K562 (cell line): Measurements from ENCODE around the gene PIP4K2A. TPM values are rescaled to one million over a fixed set of nuclear protein-coding genes. Genes with fewer than 3 reads are reported as not detected.
A peak's percentile ranks its signal among the peaks of the same experiment; 100 is the strongest.

Experiments used
- ARID1B ChIP-seq: fragments of 450-650 bp; IDR thresholded peaks from 2 replicates; pipeline ENCODE4 v1.6.1; 2016; ENCODE audit warnings: antibody characterized with exemption, mild to moderate bottlenecking, inconsistent platforms
- ARNT ChIP-seq, 2 experiments: fragments of 450-650 bp; IDR thresholded peaks; 2 replicates each; pipeline ENCODE4 v1.6.1; 2016; ENCODE audit warnings: mild to moderate bottlenecking in 1 of 2
- CHAMP1 ChIP-seq: fragments of 450-650 bp; IDR thresholded peaks from 2 replicates; pipeline ENCODE4 v1.6.1; 2016; ENCODE audit warnings: mild to moderate bottlenecking
- CREB5 ChIP-seq: fragments of 250-450 bp; sonication (Bioruptor Pico); IDR thresholded peaks from 2 replicates; pipeline ENCODE4 v1.5.0; 2020; ENCODE audit warnings: mild to moderate bottlenecking
- DIDO1 ChIP-seq: fragments of 450-650 bp; IDR thresholded peaks from 2 replicates; pipeline ENCODE4 v1.6.1; 2016; ENCODE audit warnings: low read depth, missing biosample characterization, missing genetic modification characterization
- E2F4 ChIP-seq: sonication (generic); formaldehyde crosslinking; IDR thresholded peaks from 2 replicates; pipeline ENCODE4 v1.8.0; 2022; ENCODE audit warnings: mild to moderate bottlenecking, low read depth, missing genetic modification reagents
- ELF1 ChIP-seq: fragments of 200-800 bp; sonication (Bioruptor generic); IDR thresholded peaks from 2 replicates; pipeline ENCODE4 v1.6.1; 2016; ENCODE audit warnings: missing genetic modification characterization, missing compliant biosample characterization
- FOS ChIP-seq: IDR thresholded peaks from 3 replicates; pipeline ENCODE4 v1.6.1; 2011; ENCODE audit not compliant: insufficient read length; ENCODE audit errors: extremely low read depth
- GTF2A2 ChIP-seq: IDR thresholded peaks from 2 replicates; pipeline ENCODE4 v1.6.1; 2016; ENCODE audit warnings: mild to moderate bottlenecking, missing genetic modification characterization, missing compliant biosample characterization
- MAFF ChIP-seq: IDR thresholded peaks from 2 replicates; pipeline ENCODE4 v1.6.1; 2012; ENCODE audit warnings: low read length, improper control_type of control experiment
- MCM3 ChIP-seq: fragments of 450-650 bp; IDR thresholded peaks from 2 replicates; pipeline ENCODE4 v1.6.1; 2016
- MTA3 ChIP-seq: fragments of 450-650 bp; formaldehyde crosslinking; IDR thresholded peaks from 2 replicates; pipeline ENCODE4 v1.6.1; 2017; ENCODE audit warnings: mild to moderate bottlenecking, borderline replicate concordance
- MXI1 ChIP-seq: IDR thresholded peaks from 2 replicates; pipeline ENCODE4 v1.6.1; 2011; ENCODE audit warnings: low read depth, mild to moderate bottlenecking, improper control_type of control experiment, low read length
- NCOA6 ChIP-seq: fragments of 450-650 bp; IDR thresholded peaks from 2 replicates; pipeline ENCODE4 v1.6.1; 2017; ENCODE audit warnings: mild to moderate bottlenecking
- PHF8 ChIP-seq: fragments of 200-600 bp; sonication (generic); IDR thresholded peaks from 2 replicates; pipeline ENCODE4 v1.6.1; 2012; ENCODE audit warnings: mixed run types, mild to moderate bottlenecking, inconsistent platforms, low read length, moderate library complexity, borderline replicate concordance
- POLR2A ChIP-seq: fragments of 450-650 bp; conservative IDR thresholded peaks from 2 replicates; pipeline ENCODE4 v1.6.1; 2016
- SIX5 ChIP-seq, 2 experiments: IDR thresholded peaks; 2 replicates each; pipeline ENCODE4 v1.6.1; 2011; ENCODE audit warnings: low read length in 2 of 2, borderline replicate concordance in 1 of 2, low read depth in 1 of 2, mild to moderate bottlenecking in 1 of 2, moderate library complexity in 1 of 2; ENCODE audit not compliant: insufficient read depth in 1 of 2
- SMARCA4 ChIP-seq: fragments of 450-650 bp; IDR thresholded peaks from 2 replicates; pipeline ENCODE4 v1.6.1; 2016
- TFAM ChIP-seq: fragments of 250-450 bp; sonication (Bioruptor Pico); conservative IDR thresholded peaks from 2 replicates; pipeline ENCODE4 v1.5.0; 2021; ENCODE audit warnings: mild to moderate bottlenecking, moderate library complexity
- ZBTB1 ChIP-seq: sonication (generic); formaldehyde crosslinking; IDR thresholded peaks from 2 replicates; pipeline ENCODE4 v1.8.1; 2023; ENCODE audit warnings: missing genetic modification reagents, low read depth, mild to moderate bottlenecking, borderline replicate concordance
- ZNF134 ChIP-seq: fragments of 250-450 bp; sonication (Bioruptor Pico); conservative IDR thresholded peaks from 2 replicates; pipeline ENCODE4 v1.4.0; 2020
- ZNF239 ChIP-seq: fragments of 250-450 bp; sonication (Bioruptor Pico); IDR thresholded peaks from 2 replicates; pipeline ENCODE4 v1.4.0; 2020; ENCODE audit warnings: mild to moderate bottlenecking
- ZNF316 ChIP-seq: fragments of 450-650 bp; IDR thresholded peaks from 2 replicates; pipeline ENCODE4 v1.6.1; 2016
- ZNF740 ChIP-seq, 3 experiments: fragments of 200-800 bp in 1 of 3; sonication (Bioruptor generic) in 1 of 3; sonication (generic) in 1 of 3; formaldehyde crosslinking in 1 of 3; IDR thresholded peaks; 2 replicates each; pipeline versions ENCODE4 v1.6.1 to v1.8.0; 2016 to 2022; ENCODE audit warnings: mild to moderate bottlenecking in 2 of 3, missing compliant biosample characterization in 2 of 3, missing genetic modification characterization in 2 of 3, missing genetic modification reagents in 1 of 3
- ZNF75A ChIP-seq: fragments of 450-650 bp; formaldehyde crosslinking; IDR thresholded peaks from 2 replicates; pipeline ENCODE4 v1.4.0; 2020; ENCODE audit warnings: mild to moderate bottlenecking
- polyA plus RNA-seq, 8 experiments: library from polyadenylated mRNA; depleted of rRNA in 4 of 8; stranded (reverse) in 5 of 8; unstranded in 3 of 8; fragments of >200 nt; fragmentation: Nextera tagmentation in 2 of 8; fragmentation: Illumina TruSeq in 1 of 8; extraction: Ambion mirVana in 2 of 8; extraction: Trizol in 1 of 8; gene quantifications; 2 replicates each; pipeline versions ENCODE4 v1.2.1 to v1.2.3, GENCODE V29; 2011 to 2014; ENCODE audit warnings: inconsistent platforms in 1 of 8, missing spikeins in 1 of 8
- total RNA-seq, 7 experiments: library from RNA; depleted of rRNA in 6 of 7; stranded (reverse); fragments of >200 nt in 6 of 7; fragmentation: Illumina TruSeq in 2 of 7; extraction: Trizol in 2 of 7; gene quantifications; 2 replicates each; pipeline versions ENCODE4 v1.2.1 to v1.2.3, GENCODE V29; 2011 to 2021; ENCODE audit warnings: low replicate concordance in 1 of 7

The PIP4K2A gene
- total and polyA plus RNA-seq, 9 of the 15 experiments (the other 6 are each of a cell fraction or from before 2014, with no cell fraction given): 35.6 to 117 (median 71.9) TPM

- TF ChIP-seq ZNF740 (CRISPR knock-in tag; IDR thresholded peaks at IDR 0.05) (no peak), ZNF740 (tag; IDR thresholded peaks at IDR 0.05) (no peak), FOS (no peak), ZNF75A (CRISPR knock-in tag) (no peak), POLR2A (no peak), ELF1 (tag) (no peak), TFAM (CRISPR knock-in tag) (no peak), CHAMP1 (peak; percentile 44; the same call in 1 of the 2 replicates), ARID1B (peak; percentile 90), ARNT (IDR thresholded peaks at IDR 0.05) (0 out of 4 replicates have a peak, but pooled peaks of 1 of the 2 experiments have one; percentile 52), MAFF (peak; percentile 59), ZBTB1 (CRISPR knock-in tag) (no peak), SMARCA4 (peak; percentile 92), E2F4 (CRISPR knock-in tag) (no peak), GTF2A2 (tag) (no peak), CREB5 (CRISPR knock-in tag) (no peak), SIX5 (IDR thresholded peaks at IDR 0.05; ENCODE audit: borderline replicate concordance in 1 of 2, insufficient read depth in 1 of 2, low read depth in 1 of 2, low read length in 2 of 2) (no peak), MCM3 (no peak), DIDO1 (tag) (no peak), MTA3 (no peak), MXI1 (no peak), ZNF239 (CRISPR knock-in tag) (no peak), ZNF134 (CRISPR knock-in tag) (no peak), ZNF316 (peak; percentile 46; the same call in 1 of the 2 replicates), NCOA6 (no peak), PHF8 (no peak)
Observed at GRCh38 chr10:22736134-22736533, 21.8 kb upstream of the PIP4K2A start (continued).
